MM.1S (cell line): ENCODE results near the gene AAK1.
A peak's percentile ranks its signal among the peaks of the same experiment; 100 is the strongest.

Source experiments
- DNase-seq: peaks from one replicate; pipeline ENCODE4 v3.0.0-alpha.2; 2015
- H2AFZ ChIP-seq: fragments of 300-600 bp; sonication (generic); 2 replicates; pipeline ENCODE4 v1.6.0; 2016; ENCODE audit warnings: antibody characterized with exemption, low read length
- H3F3A ChIP-seq: fragments of 300-600 bp; sonication (generic); 2 replicates; pipeline ENCODE4 v1.6.1; 2016; ENCODE audit warnings: mild to moderate bottlenecking, antibody characterized with exemption, low read length, moderate library complexity, mixed read lengths; ENCODE audit not compliant: insufficient read depth
- H3K27ac ChIP-seq: fragments of 300-600 bp; sonication (generic); 2 replicates; pipeline ENCODE4 v1.5.1; 2016; ENCODE audit warnings: mild to moderate bottlenecking, low read length
- H3K27me3 ChIP-seq: fragments of 300-600 bp; sonication (generic); replicated peaks from 2 replicates; pipeline ENCODE4 v1.6.0; 2016; ENCODE audit warnings: low read length; ENCODE audit not compliant: insufficient read depth
- H3K36me3 ChIP-seq: fragments of 300-600 bp; sonication (generic); replicated peaks from 2 replicates; pipeline ENCODE4 v1.6.1; 2016; ENCODE audit warnings: mild to moderate bottlenecking, low read length, mixed read lengths; ENCODE audit not compliant: insufficient read depth
- H3K4me1 ChIP-seq: fragments of 300-600 bp; sonication (generic); 2 replicates; pipeline ENCODE4 v1.6.1; 2016; ENCODE audit warnings: low read length, mixed read lengths
- H3K4me2 ChIP-seq: fragments of 300-600 bp; sonication (generic); 2 replicates; pipeline ENCODE4 v1.6.0; 2016; ENCODE audit warnings: low read depth, low read length
- H3K4me3 ChIP-seq: fragments of 300-600 bp; sonication (generic); 2 replicates; pipeline ENCODE4 v1.5.1; 2016; ENCODE audit warnings: low read length, mixed read lengths
- H3K79me2 ChIP-seq: fragments of 300-600 bp; sonication (generic); 2 replicates; pipeline ENCODE4 v1.6.1; 2016; ENCODE audit warnings: mixed run types, low read length, mixed read lengths
- H3K9ac ChIP-seq: fragments of 300-600 bp; sonication (generic); 2 replicates; pipeline ENCODE4 v1.6.1; 2016; ENCODE audit warnings: low read length, mixed read lengths
- H3K9me2 ChIP-seq: fragments of 300-600 bp; sonication (generic); replicated peaks from 2 replicates; pipeline ENCODE4 v1.6.1; 2016; ENCODE audit warnings: mild to moderate bottlenecking, low read length, mixed read lengths; ENCODE audit not compliant: insufficient read depth
- H3K9me3 ChIP-seq: fragments of 300-600 bp; sonication (generic); replicated peaks from 2 replicates; pipeline ENCODE4 v1.6.1; 2016; ENCODE audit warnings: mild to moderate bottlenecking, low read length, mixed read lengths; ENCODE audit not compliant: insufficient read depth
- H4K20me1 ChIP-seq: fragments of 300-600 bp; sonication (generic); 2 replicates; pipeline ENCODE4 v1.6.1; 2016; ENCODE audit warnings: mild to moderate bottlenecking, low read length, moderate library complexity, mixed read lengths; ENCODE audit not compliant: insufficient read depth
- EZH2 ChIP-seq: fragments of 300-600 bp; sonication (generic); optimal IDR thresholded peaks from 2 replicates; pipeline ENCODE3; 2017; ENCODE audit warnings: low read depth, mild to moderate bottlenecking, antibody characterized with exemption, low read length, mixed read lengths
- EZH2phosphoT487 ChIP-seq: fragments of 300-600 bp; sonication (generic); IDR thresholded peaks from 2 replicates; pipeline ENCODE4 v1.6.1; 2018; ENCODE audit warnings: antibody characterized with exemption, low read length
- TF ChIP-seq, protein P1 (sequence below): fragments of 300-600 bp; sonication (generic); IDR thresholded peaks from 2 replicates; pipeline ENCODE4 v1.5.1; 2016; ENCODE audit warnings: antibody characterized with exemption, low read length, mixed read lengths

The AAK1 gene

DNA sequence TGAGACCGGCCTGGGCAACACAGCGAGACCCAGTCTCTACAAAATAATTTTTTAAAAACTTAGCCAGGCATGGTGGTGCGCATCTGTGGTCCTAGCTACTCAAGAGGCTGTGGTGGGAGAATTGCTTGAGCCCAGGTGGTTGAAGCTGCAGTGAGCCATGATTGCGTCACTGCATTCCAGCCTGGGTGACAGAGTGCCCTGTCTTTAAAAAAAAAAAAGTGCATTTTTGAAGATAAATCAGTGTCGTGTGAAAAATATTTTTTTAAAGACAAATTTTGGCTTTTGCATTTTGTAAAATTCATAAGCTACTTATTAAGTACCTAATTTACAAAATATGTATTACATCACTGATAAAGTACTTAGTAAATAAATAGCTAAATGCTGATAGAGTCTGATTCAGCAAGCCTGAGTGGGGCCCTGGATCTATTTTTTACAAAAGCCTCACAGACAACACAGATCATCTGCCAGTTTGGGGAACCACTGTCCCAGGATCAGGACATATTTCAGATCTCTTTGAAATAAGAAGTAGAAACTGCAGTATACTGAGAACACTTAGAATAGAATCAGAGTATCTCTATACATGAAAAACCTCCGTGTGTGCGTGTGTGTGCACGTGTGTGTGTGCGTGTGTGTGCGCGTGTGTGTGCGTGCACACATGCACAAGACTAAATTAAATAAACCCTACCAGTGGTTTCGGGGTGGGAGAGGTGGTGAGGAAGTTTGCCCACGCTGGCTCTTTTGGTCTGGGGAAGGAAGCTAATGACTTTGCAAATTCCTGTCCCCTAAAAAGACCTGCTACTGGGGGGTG is 61.6 kb downstream of the AAK1 start:
- Histone ChIP-seq H3K27ac (peak overlapping the region; percentile 22; the same call in 1 of the 2 replicates), H3K4me1 (no peaks in the 10 kb centered on the region)
- DNase-seq = no peak

DNA sequence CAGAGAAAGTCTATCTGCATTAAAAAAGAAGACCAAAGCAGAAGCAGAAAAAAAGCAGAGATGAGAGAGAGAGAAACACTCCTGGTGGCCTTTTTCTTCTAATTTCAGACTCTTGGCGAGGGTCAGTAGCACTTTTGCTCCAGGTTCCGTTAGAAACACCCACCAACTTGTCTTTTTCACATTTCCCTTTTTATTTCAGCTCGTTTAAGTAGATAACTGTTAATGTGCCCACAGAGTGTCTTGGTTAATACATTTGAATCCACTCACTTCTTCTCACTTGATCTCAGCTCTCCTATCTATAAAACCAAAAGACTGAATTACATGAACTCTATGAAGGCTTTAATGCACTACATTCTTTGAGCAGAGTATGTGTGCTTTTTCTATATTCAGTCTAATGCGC is 63.1 kb downstream of the AAK1 start:
- TF ChIP-seq, protein P1, sequence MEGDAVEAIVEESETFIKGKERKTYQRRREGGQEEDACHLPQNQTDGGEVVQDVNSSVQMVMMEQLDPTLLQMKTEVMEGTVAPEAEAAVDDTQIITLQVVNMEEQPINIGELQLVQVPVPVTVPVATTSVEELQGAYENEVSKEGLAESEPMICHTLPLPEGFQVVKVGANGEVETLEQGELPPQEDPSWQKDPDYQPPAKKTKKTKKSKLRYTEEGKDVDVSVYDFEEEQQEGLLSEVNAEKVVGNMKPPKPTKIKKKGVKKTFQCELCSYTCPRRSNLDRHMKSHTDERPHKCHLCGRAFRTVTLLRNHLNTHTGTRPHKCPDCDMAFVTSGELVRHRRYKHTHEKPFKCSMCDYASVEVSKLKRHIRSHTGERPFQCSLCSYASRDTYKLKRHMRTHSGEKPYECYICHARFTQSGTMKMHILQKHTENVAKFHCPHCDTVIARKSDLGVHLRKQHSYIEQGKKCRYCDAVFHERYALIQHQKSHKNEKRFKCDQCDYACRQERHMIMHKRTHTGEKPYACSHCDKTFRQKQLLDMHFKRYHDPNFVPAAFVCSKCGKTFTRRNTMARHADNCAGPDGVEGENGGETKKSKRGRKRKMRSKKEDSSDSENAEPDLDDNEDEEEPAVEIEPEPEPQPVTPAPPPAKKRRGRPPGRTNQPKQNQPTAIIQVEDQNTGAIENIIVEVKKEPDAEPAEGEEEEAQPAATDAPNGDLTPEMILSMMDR = no peak
- TF ChIP-seq EZH2 = no peak
- Histone ChIP-seq H3K4me2 (no peak overlapping the region), H3K4me3 (no peak overlapping the region)

More for the DNA sequence above, 61.6 kb downstream of the AAK1 start:
- Histone ChIP-seq H3K9ac (0 out of 2 replicates have a peak overlapping the region, but pooled peaks have one; percentile 11), H3K27me3 (no peaks in the 10 kb centered on the region), H3F3A (peaks cover 8% of the 10 kb centered on the region; the same call in 1 of the 2 replicates), H3K9me2 (no peaks in the 10 kb centered on the region), H3K79me2 (no peaks in the 10 kb centered on the region; the same call in 1 of the 2 replicates), H3K4me2 (peak overlapping the region; percentile 35; the same call in 1 of the 2 replicates), H3K9me3 (no peaks in the 10 kb centered on the region), H3K4me3 (no peak overlapping the region; the same call in 1 of the 2 replicates), H3K36me3 (no peaks in the 10 kb centered on the region), H2AFZ (no peak overlapping the region), H4K20me1 (no peaks in the 10 kb centered on the region)
- TF ChIP-seq EZH2phosphoT487 (no peak), EZH2 (no peak)
- TF ChIP-seq, protein P1 = no peak

DNA sequence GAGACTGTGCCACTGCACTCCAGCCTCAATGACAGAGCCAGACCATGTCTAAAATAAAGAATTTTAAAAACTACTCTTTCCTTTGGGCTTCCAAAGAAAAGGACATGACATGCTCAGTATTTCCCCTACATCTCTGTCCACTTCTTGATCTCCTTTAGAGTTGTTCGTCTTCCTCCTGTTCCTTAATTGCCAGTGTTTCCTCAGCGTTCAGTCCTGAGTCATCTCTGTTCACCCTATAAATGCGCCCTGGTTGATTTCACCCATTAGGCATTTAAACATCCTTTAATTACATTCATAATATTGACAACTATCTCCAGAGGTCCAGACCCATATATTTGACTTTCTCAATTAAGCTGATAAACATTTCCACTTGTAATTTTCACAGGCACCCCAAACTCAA is 64.0 kb downstream of the AAK1 start:
- Histone ChIP-seq H3K9me3 (no peaks in the 10 kb centered on the region), H3K4me1 (no peaks in the 10 kb centered on the region), H3K4me3 (no peak overlapping the region), H3K9ac (no peak overlapping the region), H3F3A (peaks cover 8% of the 10 kb centered on the region; the same call in 1 of the 2 replicates), H4K20me1 (no peaks in the 10 kb centered on the region), H3K79me2 (no peaks in the 10 kb centered on the region; the same call in 1 of the 2 replicates), H3K9me2 (no peaks in the 10 kb centered on the region), H3K27me3 (no peaks in the 10 kb centered on the region), H3K36me3 (no peaks in the 10 kb centered on the region), H2AFZ (no peak overlapping the region), H3K4me2 (no peak overlapping the region), H3K27ac (no peak overlapping the region)
- TF ChIP-seq EZH2 = no peak
- TF ChIP-seq EZH2phosphoT487 = no peak
- TF ChIP-seq, protein P1 = no peak
- no peak for DNase-seq

More for the DNA sequence above, 63.1 kb downstream of the AAK1 start:
- H3K9me3 ChIP-seq = no peaks in the 10 kb centered on the region
- H3K9me2 ChIP-seq = no peaks in the 10 kb centered on the region
- no peaks in the 10 kb centered on the region for H3K4me1 ChIP-seq
- peaks cover 8% of the 10 kb centered on the region; the same call in 1 of the 2 replicates for H3F3A ChIP-seq
- DNase-seq = no peak
- no peaks in the 10 kb centered on the region for H3K36me3 ChIP-seq
- no peak overlapping the region for H3K27ac ChIP-seq
- H4K20me1 ChIP-seq = no peaks in the 10 kb centered on the region
- no peak overlapping the region for H2AFZ ChIP-seq
- no peaks in the 10 kb centered on the region for H3K27me3 ChIP-seq
- H3K79me2 ChIP-seq = no peaks in the 10 kb centered on the region; the same call in 1 of the 2 replicates
- H3K9ac ChIP-seq = no peak overlapping the region
